Smooth muscle cell of bladder (primary cell): ENCODE measurements around the gene CBLL1. TPM values are rescaled to one million over a fixed set of nuclear protein-coding genes. Genes with fewer than 3 reads are reported as not detected.

Experiments
- total RNA-seq: library from RNA; depleted of rRNA; stranded (reverse); fragments of >200 nt; gene quantifications from 2 replicates; pipeline ENCODE4 v1.2.3, GENCODE V29; 2014

The CBLL1 gene
- 9.2 and 9.9 TPM in 2 replicates for total RNA-seq

GRCh38 chr7:107743567-107744344, at the start of gene CBLL1:
Gene CBLL1, plus strand, starts transcription at chr7:107744142. Its CDS starts 22 bp downstream, at chr7:107744164.

GRCh38 chr7:107803009-107803610, 59.2 kb downstream of the CBLL1 start, which contains the start of gene SLC26A3:
Gene SLC26A3, minus strand, starts transcription at chr7:107803223. Its CDS starts 8,714 bp downstream, at chr7:107794509.

Other genes starting within 250 kb of the CBLL1 start
- 25.6 and 28.8 TPM in 2 replicates for gene COG5, start 180.2 kb upstream of the CBLL1 start, total RNA-seq
- gene DUS4L, start 180.2 kb upstream of the CBLL1 start, total RNA-seq = 4.4 and 5.1 TPM in 2 replicates
- gene BCAP29, start 163.9 kb upstream of the CBLL1 start, total RNA-seq = 27.3 and 30.2 TPM in 2 replicates
- 0.28 and 0.65 TPM in 2 replicates for gene SLC26A4, start 83.3 kb upstream of the CBLL1 start, total RNA-seq
- not detected in 2 replicates for gene SLC26A3, start 59.1 kb downstream of the CBLL1 start, total RNA-seq
- 40.1 and 46.2 TPM in 2 replicates for gene DLD, start 147.0 kb downstream of the CBLL1 start, total RNA-seq